HG03342 (cell line): ENCODE results near the gene ZNF524.

ENCODE experiments used
- ATAC-seq: cut with Tn5 transposase; IDR thresholded peaks from one replicate; pipeline ENCODE4 v1.9.1; 2021; ENCODE audit warnings: mild to moderate bottlenecking, moderate library complexity; ENCODE audit not compliant: unreplicated experiment

The ZNF524 gene

GRCh38 chr19:55640577-55641425 is 40.7 kb downstream of the ZNF524 start, which contains the start of gene ZNF580:
Gene ZNF580 (plus strand): TSS chr19:55641002. CDS start chr19:55642509, 1,507 bp downstream.
- no peak for ATAC-seq

- no peak for ATAC-seq
Measured at GRCh38 chr19:55641426-55642152, 41.5 kb downstream of the ZNF524 start.

GRCh38 chr19:55642153-55643002 is 42.3 kb downstream of the ZNF524 start:
- no peak for ATAC-seq

GRCh38 chr19:55643003-55643886 is 43.2 kb downstream of the ZNF524 start, which contains the start of gene ZNF581:
Gene ZNF581 (plus strand): TSS chr19:55643649. CDS start chr19:55644572, 923 bp downstream.
- peak; percentile 25 for ATAC-seq

- no peak for ATAC-seq
Measured at GRCh38 chr19:55643887-55644176, 43.7 kb downstream of the ZNF524 start.

GRCh38 chr19:55644191-55644833 is 44.2 kb downstream of the ZNF524 start:
- ATAC-seq = no peak

GRCh38 chr19:55644842-55645511 is 44.9 kb downstream of the ZNF524 start:
- ATAC-seq = no peak

- no peak for ATAC-seq
Measured at GRCh38 chr19:55645512-55645881, 45.4 kb downstream of the ZNF524 start.

- ATAC-seq = no peak
Measured at GRCh38 chr19:55646889-55647731, 47.0 kb downstream of the ZNF524 start.

- no peak for ATAC-seq
Measured at GRCh38 chr19:55647732-55648584, 47.9 kb downstream of the ZNF524 start, which contains the start of gene CCDC106. Gene CCDC106 (plus strand): TSS chr19:55648212. CDS start chr19:55649047, 835 bp downstream.

GRCh38 chr19:55648585-55649267 is 48.6 kb downstream of the ZNF524 start:
- ATAC-seq = no peak

GRCh38 chr19:55649268-55650125 is 49.4 kb downstream of the ZNF524 start:
- no peak for ATAC-seq

GRCh38 chr19:55650126-55650557 is 50.1 kb downstream of the ZNF524 start:
- ATAC-seq = no peak

GRCh38 chr19:55650602-55651230 is 50.6 kb downstream of the ZNF524 start:
- ATAC-seq = no peak

- ATAC-seq = no peak
Measured at GRCh38 chr19:55651236-55651635, 51.1 kb downstream of the ZNF524 start.
